SHP77 treated with DMSO at 0.1 percent for 48 hours (cell line): ENCODE results near the gene ETS1.
"Not testable (repeated sequence)": the region's sequence is repeated elsewhere in the genome, so short reads cannot be mapped to it uniquely, and the experiment has no call there.

Experiments
- DNase-seq: peaks from one replicate; lab custom pipeline; 2025; lab: John Stamatoyannopoulos, UW

ETS1 gene

DNA sequence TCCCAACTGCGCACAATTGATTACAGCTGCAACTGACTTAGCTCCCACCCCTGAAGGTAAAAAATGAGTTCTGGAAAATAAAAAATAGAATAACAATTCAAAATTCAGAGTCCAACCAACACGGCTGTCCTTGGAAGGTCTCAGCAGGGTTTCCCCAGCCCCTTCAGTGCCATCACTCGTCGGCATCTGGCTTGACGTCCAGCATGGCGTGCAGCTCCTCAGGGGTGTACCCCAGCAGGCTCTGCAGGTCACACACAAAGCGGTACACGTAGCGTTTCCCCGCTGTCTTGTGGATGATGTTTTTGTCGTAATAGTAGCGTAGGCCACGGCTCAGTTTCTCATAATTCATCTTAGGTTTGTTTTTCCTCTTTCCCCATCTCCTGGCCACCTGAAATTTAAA lies 125.2 kb downstream of the ETS1 start:
- DNase-seq = no peak

DNA sequence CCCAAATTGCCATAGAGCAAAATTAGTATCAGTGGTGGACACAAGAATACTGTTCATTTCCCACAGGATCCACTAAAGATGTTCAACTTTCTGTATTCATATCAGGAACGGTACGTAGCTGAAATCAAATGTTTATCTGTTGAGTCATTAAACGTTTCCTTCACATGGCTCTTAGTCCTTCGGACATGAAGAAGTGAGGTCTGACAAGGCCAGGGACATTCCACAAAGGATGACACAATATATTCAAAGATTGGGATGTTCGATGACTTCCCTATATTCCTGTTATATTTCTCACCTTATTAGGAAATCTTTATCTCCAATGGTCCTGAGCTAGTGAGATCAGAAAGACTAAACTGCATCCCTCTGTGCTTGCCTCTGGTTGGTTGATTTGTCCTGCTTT lies 129.0 kb downstream of the ETS1 start:
- DNase-seq = no peak

DNA sequence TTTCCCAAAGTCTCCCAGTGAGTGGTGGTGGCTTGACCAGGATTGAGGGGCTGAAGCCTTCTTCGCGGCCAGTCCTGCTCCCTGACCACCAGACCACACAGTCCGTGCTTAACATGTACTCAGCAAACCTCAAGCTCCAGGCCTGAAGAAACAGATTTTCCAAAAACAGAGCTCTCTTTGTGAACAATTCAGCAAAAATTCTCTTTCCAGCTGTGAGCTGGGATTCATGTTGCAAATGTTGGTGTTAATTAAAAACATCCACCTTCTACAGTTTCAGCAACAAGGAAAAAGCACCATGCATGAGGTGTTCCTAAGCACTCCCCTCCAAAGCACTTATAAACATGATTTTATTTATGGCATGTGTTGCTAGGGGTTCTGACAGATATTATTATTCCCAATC lies 129.5 kb downstream of the ETS1 start:
- DNase-seq = no peak

DNA sequence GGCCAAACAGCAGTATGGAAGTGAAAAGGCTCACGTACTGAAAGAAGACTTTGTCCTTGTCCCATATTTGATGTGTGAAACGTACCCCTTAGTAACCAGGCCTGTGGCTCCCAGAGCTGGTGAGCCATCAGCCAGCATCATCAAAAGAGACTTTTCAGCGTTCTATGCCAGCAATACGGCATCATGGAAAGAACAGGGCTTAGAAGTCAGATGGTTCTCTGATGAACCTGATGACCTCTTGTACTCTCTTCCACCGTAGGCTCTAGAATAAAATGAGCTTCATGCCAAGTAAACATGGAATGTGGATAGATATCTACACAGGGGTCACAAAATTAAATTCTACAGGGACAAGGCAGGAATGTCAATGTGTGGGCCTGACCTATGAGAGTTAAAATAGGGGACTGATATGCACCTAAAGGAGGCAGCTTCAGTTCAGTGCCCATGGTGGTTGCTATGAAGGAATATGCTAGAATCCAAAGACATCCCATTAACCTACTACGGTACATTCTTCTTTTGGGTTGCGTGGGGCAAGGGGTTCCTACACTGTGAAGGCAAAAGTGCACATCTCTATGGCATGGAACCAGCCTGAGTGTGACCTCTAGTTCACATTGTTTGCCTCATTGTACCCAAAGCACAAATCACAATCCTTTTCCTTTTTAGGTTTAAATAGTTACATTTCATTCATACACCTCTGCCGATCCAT lies 130.6 kb downstream of the ETS1 start:
- DNase-seq = no peak

DNA sequence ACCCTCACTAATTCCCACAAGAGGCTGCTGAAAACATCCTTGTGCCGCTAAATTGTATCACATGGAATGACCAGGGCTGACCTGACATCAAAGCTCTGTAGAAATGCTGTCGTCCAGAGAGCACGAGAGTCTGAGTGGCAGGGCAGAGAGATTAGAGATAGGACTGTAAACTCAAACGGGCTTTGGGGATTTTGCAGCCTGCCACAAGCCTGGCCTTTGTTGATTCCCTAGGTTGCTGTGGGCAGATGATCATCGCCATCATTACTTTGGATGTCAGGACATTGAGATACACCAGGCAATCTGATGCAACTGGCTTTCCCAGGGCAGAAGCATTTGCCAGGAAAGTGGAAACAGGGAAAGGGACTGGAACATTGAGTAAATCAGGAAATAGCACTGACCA lies 131.6 kb downstream of the ETS1 start:
- no peak for DNase-seq

DNA sequence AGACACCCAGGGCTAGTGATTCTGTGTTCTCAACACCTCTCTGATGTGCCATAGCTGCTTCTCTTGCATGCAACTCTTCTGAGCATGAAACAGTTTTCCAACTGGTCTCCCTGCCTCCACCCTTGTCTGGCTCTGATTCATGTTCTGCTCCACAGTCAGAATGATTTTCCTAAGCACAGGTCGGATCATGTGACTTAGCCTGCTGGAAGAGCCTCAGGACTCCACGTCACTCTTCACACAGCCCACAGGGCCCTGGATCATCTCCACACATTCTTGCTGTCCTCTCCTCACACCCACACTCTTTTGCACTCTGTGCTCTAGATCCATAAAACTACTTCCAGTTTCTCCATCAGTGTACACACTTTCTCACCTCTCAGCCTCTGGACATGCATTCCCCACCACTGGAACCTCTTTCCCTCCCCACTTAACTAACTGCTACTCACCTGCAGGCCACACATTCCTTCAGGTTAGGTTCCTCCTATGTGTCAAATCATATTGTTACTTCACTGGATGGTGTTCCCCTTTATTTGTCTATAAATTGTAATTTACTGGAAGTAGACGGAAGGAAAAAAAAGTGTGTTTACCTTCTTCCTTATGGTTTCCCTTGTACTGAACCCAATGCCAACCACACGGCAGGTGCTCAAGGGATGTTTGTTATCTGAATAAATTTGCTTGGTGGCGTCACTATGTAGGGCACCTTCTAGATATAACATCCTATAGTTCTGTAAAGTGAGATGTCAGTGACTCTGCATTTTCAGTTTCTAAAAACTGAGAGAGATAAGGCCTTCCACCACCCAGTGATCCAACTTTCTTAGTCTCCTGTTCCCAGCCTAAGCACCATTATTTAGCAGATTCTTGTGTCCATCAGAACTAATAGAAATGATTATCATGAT lies 133.7 kb downstream of the ETS1 start:
- DNase-seq = peak; percentile 39

DNA sequence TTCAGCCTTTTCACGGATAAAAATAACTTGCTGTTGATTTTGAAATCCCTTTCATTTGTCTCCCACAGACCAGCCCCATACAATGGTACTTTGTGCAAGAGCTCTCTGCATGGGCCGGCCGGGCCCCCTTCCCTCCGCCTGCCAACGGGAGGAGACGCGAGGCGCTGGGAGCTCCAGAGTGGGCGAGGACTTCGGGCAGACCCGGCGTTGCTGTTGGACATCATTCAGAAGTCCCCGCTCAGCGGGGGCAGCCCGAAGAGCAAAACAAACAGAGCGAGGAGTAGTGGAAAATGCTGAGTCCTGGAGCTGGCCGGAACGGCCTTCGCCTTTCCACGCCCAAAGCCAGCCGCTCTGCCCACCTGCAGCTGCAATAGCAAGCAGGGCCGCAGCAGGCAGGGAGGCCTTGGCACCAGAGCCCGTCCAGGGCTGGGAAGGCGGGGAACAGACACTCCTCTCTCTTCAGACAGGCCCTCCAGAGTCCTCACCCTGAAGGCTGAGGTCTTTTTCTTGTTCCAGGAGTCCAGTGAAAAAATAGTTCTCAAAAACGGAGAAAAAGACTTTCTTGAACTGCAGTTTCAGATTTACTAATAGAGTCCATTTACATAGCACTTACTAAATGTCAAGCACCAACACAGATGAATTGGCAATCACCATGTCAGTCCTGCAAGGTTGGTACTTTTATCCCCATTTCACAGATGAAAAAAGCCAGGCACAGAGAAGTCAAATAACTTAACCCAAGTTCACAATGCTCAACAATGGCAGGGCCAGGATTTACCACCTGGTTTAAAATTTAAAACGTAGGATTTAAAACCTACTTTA lies 135.5 kb downstream of the ETS1 start:
- DNase-seq = peak; percentile 89

DNA sequence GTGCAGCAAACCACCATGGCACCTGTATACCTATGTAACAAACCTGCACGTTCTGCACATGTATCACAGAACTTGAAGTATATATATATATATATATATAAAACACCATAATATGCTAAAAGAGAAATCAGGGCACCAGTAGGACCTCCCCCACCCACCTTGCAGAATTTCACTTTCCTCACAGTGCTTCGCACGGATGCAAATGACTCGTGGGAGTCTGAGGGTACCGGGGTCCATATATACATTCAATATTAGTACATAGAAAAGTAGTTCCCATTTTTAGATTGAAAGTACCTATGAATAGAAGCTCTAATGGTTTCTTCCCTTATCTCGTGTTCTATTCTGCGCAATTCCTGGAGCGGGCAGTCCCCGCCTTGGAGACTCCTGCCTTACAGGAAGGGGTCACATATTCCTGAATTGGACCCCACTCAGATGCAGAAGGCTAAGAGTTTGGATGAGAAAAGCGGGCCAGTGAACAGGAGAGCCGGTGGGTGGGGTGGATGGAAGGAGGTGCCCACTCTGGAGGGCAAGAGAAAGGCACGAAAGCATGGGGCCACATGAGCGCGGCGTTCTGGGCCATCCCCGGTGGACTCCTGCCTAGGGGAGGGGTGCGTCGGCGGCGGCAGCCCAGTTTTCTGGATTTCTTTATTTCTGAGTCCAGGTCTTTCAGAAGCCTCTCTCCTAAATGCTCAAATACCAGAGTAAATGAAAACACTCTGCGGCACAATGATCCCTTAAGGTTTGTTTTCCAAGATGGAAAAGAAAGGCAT lies 136.3 kb downstream of the ETS1 start:
- no peak for DNase-seq

DNA sequence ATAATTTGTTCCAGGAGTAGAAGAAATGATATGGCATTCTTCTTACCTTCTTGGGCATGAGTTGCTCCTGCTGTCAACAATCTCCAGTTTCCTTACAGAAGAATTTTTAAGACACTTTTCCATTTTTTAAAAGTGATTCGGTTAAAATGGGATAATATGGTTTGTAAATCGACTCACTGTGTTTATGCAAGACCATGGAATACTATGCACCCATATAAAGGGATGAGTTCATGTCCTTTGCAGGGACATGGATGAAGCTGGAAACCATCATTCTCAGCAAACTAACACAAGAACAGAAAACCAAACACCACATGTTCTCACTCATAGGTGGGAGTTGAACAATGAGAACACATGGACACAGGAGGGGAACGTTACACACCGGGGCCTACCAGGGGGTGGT lies 136.9 kb downstream of the ETS1 start:
- not testable (repeated sequence) for DNase-seq

DNA sequence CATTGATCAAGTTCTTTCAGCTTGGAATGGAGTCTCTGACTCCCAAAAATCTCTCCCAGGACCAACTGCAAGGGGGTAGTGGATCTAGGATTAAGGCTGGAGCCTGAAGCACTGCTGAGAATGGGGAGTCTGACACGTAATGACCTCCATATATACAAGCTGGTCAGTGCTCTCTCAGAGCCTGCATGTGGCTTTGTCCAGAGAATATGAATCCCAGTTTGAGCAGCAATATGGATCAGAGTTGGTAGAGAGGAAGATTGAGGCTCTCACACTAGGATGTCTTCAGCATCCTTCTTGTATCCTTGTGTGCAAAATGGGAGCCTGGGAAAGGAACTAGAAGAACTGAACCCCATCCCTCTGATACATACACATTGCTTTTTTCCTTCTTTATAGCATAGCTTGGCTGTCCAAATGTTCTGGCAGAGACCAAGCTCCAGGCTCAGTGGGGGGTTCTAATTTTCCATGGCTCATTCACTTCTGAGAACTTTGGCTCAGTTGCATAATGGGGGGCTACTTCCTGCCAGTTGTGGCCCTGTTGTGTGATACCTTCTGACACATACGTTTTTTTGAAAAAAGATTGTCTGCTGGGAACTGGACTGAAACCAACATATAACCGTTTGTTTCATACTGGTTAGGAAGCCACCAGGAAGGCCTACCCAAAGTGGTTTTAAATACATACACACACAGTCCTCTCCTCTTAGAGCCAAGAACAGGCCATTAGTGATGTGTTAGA lies 138.2 kb downstream of the ETS1 start:
- DNase-seq = no peak

DNA sequence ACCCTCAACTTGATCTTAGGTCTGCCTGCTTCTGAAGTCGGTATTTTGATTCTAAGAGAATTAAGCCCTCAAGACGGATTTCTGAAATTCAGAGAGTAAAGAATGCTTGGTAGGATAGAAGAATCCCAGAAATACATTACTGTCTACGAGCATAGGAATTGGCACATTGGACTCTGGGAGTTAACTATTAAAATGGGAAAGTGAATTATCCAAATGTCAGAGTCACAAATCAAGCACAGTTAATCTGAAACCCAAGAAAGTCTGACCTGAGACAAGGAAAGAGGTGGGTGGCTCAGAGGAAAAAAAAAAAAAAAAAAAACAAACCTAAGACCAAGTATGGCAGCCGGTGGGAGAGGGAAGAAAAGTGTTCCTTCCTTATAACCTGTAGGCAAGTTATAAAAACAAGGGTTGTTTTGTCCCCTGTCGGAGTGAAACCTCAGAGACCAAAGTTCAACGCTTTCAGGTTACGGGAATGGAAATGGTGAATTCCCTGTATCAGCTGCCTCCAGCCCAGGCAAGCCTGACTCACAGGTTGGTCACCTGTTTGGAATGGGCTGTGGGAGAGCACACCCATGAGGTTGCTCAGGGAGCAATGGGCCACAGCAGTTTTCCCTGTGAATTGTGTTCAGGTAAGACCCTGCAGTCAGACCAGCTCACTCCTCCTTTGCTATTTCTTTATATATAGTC lies 139.0 kb downstream of the ETS1 start:
- no peak for DNase-seq

DNA sequence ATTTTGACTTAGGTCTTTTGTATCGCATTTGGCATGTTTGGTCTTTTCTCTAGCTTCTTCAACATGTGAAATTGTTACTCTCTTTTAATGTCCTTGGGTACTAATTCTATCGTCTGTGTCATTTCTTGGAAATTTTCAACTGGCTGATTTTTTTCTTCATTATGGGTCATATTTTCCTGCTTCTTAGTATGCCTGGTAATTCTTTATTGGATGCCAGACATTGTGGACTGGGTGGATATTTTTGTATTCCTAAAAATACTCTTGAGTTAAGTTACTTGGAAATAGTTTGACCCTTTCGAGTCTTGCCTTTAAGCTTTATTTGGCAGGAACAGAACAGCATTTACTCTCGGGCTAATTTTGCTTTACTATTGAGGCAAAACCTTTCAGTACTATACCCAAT lies 140.1 kb downstream of the ETS1 start:
- DNase-seq = no peak

DNA sequence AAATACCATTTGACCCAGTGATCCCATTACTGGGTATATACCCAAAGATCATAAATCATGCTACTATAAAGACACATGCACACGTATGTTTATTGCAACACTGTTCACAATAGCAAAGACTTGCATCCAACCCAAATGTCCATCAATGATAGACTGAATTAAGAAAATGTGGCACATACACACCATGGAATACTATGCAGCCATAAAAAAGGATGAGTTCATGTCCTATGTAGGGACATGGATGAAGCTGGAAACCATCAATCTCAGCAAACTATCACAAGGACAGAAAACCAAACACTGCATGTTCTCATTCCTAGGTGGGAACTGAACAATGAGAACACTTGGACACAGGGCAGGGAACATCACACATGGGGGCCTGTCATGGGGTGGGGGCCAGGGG lies 141.4 kb downstream of the ETS1 start:
- DNase-seq = not testable (repeated sequence)

DNA sequence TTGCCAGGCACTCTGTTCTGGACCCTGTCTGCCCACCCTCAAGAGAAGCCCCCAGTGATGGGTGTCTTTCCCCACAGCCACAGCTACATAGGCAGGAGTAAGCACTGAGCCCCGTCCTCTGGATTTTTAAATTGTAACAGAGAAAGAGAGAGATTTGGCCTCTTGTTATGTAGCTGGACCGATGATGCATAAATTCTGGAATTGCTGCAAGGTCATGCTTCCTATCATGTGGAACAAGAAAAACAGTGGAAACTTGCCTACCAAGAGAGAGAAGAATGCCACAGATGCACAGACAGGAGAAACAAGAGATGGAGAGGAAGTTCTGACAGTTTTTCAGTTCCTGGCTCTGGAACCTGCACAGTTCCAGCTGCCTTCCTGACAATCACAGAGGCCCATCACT lies 150.2 kb downstream of the ETS1 start:
- DNase-seq = no peak

DNA sequence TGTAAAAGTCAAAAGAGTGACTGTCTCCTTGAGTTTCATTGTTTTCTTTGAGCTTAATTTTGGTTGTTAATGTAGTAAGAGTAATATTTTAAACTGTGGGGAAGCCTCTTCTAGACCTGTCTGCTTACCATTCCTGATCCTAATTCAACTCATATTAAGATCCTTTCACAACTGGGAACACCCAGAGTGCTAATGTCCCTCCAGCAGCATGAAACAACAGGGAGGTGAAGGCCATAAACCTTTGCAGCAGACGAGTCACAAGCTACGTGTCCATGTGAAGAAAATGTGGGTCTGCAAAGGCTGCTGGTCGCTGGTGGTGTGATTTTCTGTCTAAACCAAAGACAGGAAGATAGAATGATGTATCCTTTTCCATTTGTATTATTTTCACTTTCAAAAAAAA lies 152.5 kb downstream of the ETS1 start:
- no peak for DNase-seq

DNA sequence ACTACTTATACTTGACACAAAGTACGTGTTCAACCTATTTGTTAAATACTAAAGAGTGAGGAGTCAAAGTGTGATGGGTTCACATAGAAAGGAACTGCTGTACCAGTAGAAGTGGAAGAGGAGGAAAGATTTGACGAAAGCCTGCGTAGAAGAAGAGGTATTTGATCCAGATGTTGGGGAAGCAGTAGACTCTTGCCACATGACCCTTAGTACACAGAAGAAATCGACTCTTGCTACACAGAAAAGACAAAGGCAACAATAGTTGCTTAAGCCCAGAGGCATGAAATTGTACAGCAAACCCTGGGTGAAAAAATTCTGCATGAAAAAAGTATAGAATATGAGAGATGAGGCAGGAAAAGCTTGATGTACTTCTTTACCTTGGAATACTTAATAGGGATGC lies 152.9 kb downstream of the ETS1 start:
- no peak for DNase-seq

DNA sequence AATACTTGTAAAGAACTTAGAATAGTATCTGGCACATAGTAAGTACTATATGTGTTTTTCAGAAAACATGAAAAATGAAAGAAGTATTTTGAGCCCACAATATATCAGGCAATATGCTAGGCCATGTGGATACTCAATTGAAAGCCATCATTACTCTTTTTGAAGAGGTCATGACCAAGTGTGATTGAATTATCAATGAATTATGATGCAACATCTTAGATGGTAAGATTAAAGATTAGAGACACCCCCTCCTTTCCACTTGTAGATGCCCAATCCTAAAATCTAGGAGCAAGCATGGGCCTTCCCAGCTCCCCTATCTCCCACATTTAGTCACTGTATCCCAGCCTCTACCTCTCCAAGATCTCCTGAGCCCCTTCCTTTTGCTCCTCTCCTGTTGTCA lies 154.4 kb downstream of the ETS1 start:
- DNase-seq = no peak

DNA sequence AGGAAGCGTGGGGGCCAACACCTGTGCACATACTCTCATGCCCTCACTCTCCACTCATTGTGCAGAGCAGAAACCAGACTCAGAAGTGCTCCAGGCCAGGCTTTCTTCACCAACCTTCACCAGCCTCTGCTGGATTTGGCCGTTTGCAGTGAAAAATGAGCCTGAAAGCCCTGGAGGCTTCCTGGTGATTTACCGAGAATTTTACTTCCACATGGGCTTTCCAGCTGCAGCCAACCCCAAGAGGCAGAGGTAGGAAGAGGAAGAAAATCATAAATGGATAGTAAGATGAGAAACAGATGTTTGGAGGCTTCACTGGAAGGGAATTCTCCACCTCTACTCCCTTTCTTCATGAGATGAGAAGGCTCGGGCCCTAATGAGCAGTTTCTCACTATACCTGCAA lies 155.4 kb downstream of the ETS1 start:
- no peak for DNase-seq

DNA sequence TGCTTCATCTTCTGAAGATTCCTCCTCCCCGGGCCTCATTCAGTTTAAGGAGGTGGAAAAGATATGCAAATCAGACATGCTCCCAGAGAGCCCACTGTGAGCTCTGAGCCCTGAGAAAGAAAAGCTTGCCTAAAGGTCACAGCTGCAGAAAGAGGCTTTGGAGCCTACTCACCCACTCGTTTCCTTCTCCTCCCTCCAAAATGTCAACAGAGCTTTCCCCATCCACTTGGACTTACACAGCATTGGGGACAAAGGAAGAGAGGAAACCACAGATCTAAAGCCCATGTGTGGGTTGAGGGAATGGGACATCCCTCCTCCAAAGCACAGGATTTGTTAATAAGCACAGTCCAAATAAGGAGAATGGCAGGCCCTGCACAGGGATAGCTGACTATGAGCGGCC lies 158.4 kb downstream of the ETS1 start:
- DNase-seq = no peak

DNA sequence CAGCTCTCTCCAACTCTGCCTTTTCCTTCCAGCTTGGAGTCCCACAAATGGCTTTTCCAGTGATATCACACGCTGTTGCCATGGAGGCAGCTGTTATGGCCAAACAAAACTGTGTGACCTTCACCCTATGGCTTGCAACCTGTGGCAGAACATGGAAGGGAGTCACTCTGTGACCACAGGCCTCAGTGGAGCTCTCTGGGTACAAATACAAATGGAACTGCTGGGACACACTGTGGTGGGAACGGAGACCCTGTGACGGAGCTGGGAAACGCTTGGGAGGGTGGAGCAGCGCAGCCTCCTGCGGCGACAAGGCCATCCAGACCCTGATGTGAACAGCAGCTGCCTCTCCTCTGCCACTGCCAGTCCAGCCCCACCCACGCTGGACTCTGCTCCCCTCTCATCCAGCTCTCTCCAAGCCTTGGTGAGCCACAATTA lies 162.5 kb downstream of the ETS1 start:
- DNase-seq = peak; percentile 13
